ENCODE results near the gene ITGB4. TPM values are rescaled to one million over a fixed set of nuclear protein-coding genes. Genes with fewer than 3 reads are reported as not detected.

The ITGB4 gene
- total and polyA plus RNA-seq, 9 of the 15 experiments (the other 6 are each of a cell fraction or from before 2014, with no cell fraction given) = 0.05 to 2.8 (median 0.76) TPM; not detected in 3

DNA sequence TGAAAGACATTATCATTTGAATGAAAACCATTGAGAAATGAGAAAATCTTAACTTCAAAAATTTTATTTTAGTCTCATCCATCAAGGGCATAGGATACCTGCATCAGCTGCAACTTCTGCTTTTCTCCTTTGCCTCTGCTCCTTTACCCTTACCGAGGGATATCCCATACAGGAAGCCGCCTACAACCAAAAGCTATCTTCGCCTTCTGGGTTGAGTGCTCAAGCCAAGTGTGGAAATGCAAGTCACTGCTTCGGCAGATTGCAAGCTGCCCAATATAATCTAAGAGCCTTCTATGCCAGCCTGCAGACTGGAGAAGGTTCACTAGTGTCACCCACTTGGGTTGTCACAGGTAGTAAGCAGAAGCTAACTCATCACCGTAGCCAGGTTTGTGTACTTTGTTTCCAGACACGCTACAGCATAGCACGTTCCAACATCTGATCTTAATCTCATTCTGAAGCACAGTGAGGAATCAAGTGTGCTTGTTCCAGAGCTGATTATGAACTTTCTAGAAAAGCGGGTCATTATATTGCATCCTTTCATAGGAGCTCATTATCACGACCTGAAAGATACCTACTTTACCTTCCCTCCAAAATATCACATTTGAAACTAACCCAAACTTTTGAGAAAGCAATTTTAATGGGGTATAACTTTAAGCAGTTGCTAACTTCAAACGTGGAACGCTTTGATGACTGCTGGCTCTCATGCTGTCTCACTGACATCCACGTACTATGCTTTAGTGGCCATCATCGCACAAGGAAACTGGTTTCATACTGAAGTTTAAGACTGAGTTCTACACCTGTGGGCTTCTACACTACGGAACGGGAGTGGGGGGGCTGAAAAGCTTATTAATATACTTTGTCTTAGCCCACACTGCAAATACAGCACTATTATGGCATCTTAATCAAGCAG, 55.4 kb downstream of the ITGB4 start (continued):
- TF ChIP-seq, protein P1, sequence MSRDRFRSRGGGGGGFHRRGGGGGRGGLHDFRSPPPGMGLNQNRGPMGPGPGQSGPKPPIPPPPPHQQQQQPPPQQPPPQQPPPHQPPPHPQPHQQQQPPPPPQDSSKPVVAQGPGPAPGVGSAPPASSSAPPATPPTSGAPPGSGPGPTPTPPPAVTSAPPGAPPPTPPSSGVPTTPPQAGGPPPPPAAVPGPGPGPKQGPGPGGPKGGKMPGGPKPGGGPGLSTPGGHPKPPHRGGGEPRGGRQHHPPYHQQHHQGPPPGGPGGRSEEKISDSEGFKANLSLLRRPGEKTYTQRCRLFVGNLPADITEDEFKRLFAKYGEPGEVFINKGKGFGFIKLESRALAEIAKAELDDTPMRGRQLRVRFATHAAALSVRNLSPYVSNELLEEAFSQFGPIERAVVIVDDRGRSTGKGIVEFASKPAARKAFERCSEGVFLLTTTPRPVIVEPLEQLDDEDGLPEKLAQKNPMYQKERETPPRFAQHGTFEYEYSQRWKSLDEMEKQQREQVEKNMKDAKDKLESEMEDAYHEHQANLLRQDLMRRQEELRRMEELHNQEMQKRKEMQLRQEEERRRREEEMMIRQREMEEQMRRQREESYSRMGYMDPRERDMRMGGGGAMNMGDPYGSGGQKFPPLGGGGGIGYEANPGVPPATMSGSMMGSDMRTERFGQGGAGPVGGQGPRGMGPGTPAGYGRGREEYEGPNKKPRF (IDR thresholded peaks at IDR 0.05; ENCODE audit: low read depth, low read length) = no peak
- peak; percentile 69 for TF ChIP-seq MXI1 (IDR thresholded peaks at IDR 0.05; ENCODE audit: low read depth, low read length)
- peak; percentile 80; the same call in 1 of the 2 replicates for TF ChIP-seq RFX7 (CRISPR knock-in tag; IDR thresholded peaks at IDR 0.05)
- no peak for TF ChIP-seq NFIX (CRISPR knock-in tag; IDR thresholded peaks at IDR 0.05; ENCODE audit: low read depth)
- TF ChIP-seq, protein P2, sequence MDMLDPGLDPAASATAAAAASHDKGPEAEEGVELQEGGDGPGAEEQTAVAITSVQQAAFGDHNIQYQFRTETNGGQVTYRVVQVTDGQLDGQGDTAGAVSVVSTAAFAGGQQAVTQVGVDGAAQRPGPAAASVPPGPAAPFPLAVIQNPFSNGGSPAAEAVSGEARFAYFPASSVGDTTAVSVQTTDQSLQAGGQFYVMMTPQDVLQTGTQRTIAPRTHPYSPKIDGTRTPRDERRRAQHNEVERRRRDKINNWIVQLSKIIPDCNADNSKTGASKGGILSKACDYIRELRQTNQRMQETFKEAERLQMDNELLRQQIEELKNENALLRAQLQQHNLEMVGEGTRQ (CRISPR knock-in tag; IDR thresholded peaks at IDR 0.05) = no peak
- TF ChIP-seq, protein P3, sequence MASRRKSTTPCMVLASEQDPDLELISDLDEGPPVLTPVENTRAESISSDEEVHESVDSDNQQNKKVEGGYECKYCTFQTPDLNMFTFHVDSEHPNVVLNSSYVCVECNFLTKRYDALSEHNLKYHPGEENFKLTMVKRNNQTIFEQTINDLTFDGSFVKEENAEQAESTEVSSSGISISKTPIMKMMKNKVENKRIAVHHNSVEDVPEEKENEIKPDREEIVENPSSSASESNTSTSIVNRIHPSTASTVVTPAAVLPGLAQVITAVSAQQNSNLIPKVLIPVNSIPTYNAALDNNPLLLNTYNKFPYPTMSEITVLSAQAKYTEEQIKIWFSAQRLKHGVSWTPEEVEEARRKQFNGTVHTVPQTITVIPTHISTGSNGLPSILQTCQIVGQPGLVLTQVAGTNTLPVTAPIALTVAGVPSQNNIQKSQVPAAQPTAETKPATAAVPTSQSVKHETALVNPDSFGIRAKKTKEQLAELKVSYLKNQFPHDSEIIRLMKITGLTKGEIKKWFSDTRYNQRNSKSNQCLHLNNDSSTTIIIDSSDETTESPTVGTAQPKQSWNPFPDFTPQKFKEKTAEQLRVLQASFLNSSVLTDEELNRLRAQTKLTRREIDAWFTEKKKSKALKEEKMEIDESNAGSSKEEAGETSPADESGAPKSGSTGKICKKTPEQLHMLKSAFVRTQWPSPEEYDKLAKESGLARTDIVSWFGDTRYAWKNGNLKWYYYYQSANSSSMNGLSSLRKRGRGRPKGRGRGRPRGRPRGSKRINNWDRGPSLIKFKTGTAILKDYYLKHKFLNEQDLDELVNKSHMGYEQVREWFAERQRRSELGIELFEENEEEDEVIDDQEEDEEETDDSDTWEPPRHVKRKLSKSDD (conservative IDR thresholded peaks at IDR 0.05; ENCODE audit: low read length) = no peak
- TF ChIP-seq WHSC1 (IDR thresholded peaks at IDR 0.05; ENCODE audit: low read length) = no peak
- TF ChIP-seq EWSR1 (IDR thresholded peaks at IDR 0.05; ENCODE audit: borderline replicate concordance, low read depth, partially characterized antibody) = peak; percentile 93
- no peak for TF ChIP-seq SMARCB1 (IDR thresholded peaks at IDR 0.05; ENCODE audit: insufficient read length, low read depth)
- no peak for TF ChIP-seq U2AF2 (optimal IDR thresholded peaks at IDR 0.05; ENCODE audit: low read depth, low read length)
- peak; percentile 46 for TF ChIP-seq ZNF3 (CRISPR knock-in tag; IDR thresholded peaks at IDR 0.05)
- TF ChIP-seq, protein P4, sequence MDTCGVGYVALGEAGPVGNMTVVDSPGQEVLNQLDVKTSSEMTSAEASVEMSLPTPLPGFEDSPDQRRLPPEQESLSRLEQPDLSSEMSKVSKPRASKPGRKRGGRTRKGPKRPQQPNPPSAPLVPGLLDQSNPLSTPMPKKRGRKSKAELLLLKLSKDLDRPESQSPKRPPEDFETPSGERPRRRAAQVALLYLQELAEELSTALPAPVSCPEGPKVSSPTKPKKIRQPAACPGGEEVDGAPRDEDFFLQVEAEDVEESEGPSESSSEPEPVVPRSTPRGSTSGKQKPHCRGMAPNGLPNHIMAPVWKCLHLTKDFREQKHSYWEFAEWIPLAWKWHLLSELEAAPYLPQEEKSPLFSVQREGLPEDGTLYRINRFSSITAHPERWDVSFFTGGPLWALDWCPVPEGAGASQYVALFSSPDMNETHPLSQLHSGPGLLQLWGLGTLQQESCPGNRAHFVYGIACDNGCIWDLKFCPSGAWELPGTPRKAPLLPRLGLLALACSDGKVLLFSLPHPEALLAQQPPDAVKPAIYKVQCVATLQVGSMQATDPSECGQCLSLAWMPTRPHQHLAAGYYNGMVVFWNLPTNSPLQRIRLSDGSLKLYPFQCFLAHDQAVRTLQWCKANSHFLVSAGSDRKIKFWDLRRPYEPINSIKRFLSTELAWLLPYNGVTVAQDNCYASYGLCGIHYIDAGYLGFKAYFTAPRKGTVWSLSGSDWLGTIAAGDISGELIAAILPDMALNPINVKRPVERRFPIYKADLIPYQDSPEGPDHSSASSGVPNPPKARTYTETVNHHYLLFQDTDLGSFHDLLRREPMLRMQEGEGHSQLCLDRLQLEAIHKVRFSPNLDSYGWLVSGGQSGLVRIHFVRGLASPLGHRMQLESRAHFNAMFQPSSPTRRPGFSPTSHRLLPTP (IDR thresholded peaks at IDR 0.05; ENCODE audit: borderline replicate concordance, extremely low read depth, insufficient read length) = no peak
- TF ChIP-seq CAMTA2 (CRISPR knock-in tag; conservative IDR thresholded peaks at IDR 0.05) = 0 out of 2 replicates have a peak, but pooled peaks have one; percentile 41
- no peak for TF ChIP-seq ZNF140 (CRISPR knock-in tag; IDR thresholded peaks at IDR 0.05)
- TF ChIP-seq, protein P5, sequence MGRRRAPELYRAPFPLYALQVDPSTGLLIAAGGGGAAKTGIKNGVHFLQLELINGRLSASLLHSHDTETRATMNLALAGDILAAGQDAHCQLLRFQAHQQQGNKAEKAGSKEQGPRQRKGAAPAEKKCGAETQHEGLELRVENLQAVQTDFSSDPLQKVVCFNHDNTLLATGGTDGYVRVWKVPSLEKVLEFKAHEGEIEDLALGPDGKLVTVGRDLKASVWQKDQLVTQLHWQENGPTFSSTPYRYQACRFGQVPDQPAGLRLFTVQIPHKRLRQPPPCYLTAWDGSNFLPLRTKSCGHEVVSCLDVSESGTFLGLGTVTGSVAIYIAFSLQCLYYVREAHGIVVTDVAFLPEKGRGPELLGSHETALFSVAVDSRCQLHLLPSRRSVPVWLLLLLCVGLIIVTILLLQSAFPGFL (CRISPR knock-in tag; IDR thresholded peaks at IDR 0.05) = no peak
- no peak for TF ChIP-seq HCFC1 (IDR thresholded peaks at IDR 0.05; ENCODE audit: low read depth, low read length)
- peak; percentile 88 for TF ChIP-seq ZBTB17 (CRISPR knock-in tag; IDR thresholded peaks at IDR 0.05)

All from K562 (cell line).